ENCODE measurements around the gene FAM184A.
A peak's percentile ranks its signal among the peaks of the same experiment; 100 is the strongest.
"Not testable (repeated sequence)": the region's sequence is repeated elsewhere in the genome, so short reads cannot be mapped to it uniquely, and the experiment has no call there.

The FAM184A gene

GRCh38 chr6:119009266-119009665 is 69.2 kb downstream of the FAM184A start:
- DNase-seq, result not testable (repeated sequence)

DNA sequence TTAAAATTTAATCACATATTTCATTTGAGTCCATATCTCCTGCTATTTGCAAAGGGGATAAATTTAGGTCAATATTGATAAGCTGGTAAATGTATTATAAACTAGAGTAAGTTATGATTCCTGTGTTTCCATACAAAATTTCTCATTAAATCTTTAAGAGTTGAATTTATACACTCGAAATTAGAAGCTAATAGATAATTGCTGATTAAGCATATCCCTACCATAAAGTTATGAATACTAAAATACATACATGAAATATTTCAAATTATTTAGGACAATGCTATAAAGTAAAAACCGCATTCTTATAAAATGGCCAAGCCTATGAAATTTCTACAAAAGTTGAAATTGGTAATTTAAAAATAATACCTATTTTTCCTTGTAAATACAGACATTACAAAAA is 71.5 kb downstream of the FAM184A start:
- no peak for DNase-seq

DNA sequence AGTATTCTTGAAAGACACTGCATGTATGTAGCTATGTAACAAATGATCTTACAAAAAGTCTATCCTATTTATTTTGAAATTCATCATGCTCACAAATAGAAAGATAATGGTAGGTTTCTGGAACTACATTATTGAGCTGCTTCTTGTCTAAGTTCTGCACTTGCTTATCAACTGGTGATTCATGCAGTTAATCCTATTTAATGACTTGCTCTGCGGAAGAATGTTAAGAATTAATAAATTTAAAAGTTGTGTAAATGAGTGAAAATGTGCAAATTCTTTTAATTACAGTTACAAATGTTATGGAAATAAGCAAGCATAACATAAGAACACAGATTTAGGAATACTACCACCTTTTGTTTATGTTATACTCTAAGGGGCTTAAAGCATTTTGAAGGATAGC is 76.4 kb downstream of the FAM184A start:
- no peak for DNase-seq

DNA sequence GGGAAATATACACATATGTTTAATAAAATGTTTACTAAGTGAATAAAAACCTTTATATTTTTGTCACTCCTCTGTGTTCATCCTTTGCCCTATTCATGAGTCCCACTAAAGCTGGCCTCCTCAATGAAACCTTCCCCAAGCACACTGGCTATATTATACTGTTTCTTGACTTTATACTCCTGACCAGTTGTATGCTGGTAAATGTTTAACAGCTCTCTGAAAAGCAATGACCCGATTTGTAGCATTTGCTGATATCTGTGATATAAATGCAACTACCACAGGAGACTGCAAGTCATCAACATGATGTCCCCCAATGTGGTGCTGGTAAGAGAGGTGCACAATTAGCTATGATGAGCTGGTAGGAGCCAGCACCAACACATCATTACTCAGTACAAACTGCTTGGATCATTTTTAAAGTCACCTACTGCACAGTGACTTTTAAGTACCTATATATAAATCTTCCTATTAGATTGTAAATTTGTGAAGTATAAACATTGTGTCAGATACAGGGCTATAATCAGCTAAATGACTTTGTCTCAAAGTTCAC is 78.9 kb downstream of the FAM184A start:
- no peak for DNase-seq

DNA sequence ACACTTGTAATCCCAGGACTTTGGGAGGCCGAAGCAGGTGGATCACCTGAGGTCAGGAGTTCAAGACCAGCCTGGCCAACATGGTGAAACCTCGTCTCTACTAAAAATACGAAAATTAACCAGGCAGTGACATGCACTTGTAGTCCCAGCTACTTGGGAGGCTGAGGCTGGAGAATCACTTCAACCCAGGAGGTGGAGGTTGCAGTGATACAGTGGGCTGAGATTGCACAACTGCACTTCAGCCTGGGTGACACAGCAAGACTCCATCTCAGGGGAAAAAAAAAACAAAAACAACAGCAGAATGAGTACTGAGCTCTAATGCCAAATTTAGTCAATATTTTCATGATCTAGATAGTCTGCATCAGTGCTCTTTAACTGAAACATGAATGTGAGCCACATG is 81.0 kb downstream of the FAM184A start:
- not testable (repeated sequence) for DNase-seq

- no peak for DNase-seq
Measured at GRCh38 chr6:118996289-118996820, 82.1 kb downstream of the FAM184A start.

GRCh38 chr6:118993803-118994251 is 84.6 kb downstream of the FAM184A start:
- DNase-seq, result no peak

- no peak for DNase-seq
Measured at GRCh38 chr6:118993358-118993757, 85.1 kb downstream of the FAM184A start.

- no peak for DNase-seq
Measured at GRCh38 chr6:118992186-118992795, 86.2 kb downstream of the FAM184A start.

- DNase-seq, result no peak
Measured at GRCh38 chr6:118986312-118986711, 92.2 kb downstream of the FAM184A start.

DNA sequence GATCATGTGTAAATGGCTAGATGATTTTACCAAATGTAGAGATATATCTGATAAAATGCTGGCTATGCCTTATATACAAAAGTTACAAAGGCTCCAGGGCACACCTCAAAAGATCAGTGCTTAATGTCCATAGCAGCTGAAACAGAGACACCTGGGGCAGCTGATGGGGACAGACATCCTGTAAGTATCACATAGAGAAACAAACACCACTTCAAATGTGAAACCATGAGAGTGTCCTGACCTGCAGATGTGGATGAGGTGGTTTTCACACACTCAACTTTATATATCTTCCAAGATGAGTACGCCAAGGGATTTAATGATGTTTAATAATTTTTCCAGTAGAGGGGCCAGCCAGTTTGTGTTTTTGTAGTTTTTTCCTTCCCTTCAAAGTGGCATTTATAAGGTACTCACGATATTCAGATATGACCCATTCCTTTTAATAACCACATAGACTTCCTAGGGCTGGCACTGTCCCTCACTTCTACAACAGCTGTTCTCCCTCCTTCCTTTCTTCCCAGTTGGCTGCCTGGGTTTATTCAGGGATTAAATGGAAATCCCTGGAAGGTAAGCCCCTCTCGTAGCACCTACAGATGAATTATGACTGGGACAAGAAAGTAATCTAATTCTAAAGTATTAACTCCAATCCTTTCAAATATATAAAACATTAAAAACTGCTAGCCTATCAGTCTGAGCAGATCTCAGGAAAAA is 93.2 kb downstream of the FAM184A start:
- DNase-seq, result no peak

DNA sequence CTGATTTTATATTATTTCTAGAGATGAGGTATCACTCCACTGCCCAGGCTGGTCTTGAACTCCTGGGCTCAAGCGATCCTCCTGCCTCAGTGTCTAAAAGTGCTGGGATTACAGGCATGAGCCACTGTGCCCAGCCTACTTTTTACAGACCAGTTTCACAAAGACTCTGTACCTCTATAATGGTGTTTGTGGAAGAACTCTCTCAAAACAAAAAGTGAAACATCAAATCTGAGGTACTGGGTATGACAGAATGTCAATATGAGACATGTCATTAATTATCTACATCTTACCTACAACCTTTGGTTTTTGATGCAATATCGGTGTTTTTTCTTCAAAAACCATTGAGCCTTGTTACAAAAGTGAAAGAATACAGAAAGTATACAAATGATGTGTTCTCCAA is 94.1 kb downstream of the FAM184A start:
- DNase-seq, result no peak

- DNase-seq, result no peak
Measured at GRCh38 chr6:118982575-118982911, 95.9 kb downstream of the FAM184A start.

- DNase-seq, result no peak
Measured at GRCh38 chr6:118981884-118982574, 96.4 kb downstream of the FAM184A start.

GRCh38 chr6:118980063-118980462 is 98.4 kb downstream of the FAM184A start:
- DNase-seq, result peak; percentile 41 to 81

DNA sequence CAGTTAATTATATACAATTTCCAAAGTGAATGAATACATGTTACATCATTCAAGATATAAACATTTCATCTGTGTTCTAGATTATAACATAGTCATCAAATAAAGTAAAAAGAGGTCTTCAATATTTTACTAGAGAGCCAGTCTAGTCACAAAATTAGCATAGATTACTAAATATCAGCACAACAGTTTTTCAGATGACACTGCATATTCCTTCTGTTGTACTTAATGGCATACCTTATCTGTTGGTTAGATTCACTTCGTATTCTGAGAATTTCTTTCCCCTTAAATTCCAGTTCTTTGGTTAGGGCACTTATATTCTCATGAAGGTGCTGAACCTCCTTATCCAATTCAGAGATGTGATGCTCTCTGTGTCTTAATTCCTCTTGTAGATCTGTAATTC is 103.7 kb downstream of the FAM184A start:
- no peak for DNase-seq

GRCh38 chr6:118971682-118972081 is 106.8 kb downstream of the FAM184A start:
- no peak for DNase-seq

GRCh38 chr6:118970866-118971265 is 107.6 kb downstream of the FAM184A start:
- DNase-seq, result no peak

- peak; percentile 10 to 14 for DNase-seq
Measured at GRCh38 chr6:118968416-118968815, 110.0 kb downstream of the FAM184A start.

DNA sequence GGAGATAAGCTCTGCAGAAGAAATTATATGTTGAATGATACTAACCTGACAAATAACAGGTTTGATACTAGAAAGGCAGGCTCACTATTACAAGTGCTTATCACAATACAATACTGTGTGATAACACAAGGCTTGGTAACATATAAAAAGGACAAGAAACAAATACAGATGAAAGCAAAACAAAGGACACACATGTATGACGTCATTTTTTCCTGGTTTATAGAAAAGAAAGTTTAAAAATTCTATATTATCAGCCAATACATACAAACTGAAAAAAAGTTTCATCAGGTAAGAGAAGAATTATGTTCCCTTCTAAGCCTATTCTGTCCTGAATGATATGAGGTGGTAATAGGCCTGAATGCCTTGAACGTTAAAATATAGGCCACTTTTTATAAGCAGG is 111.2 kb downstream of the FAM184A start:
- DNase-seq, result no peak

DNA sequence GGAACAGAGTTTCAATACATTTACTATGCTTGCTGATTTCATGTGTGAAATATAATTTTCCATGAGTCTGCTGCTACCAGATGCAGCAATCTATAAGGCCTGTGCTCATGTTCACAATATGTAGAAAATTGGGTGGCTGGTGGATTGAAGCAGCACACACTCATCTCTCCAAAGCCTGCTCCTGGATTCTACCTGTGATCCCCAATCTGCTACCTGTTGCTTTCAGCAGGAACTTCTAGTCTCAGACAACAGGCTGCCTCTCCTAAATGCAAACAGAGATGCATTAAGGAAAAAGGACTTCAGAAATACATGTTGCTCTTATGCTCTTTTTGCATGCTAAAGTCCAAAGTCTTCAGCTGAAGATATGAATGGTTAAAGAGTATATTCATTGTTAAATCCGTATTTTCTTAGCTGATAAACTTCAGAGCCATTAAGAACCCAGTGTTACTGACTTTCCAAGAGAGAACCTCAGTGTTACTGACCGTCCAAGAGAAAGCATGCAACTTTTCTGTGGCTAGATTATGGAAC is 112.6 kb downstream of the FAM184A start:
- no peak for DNase-seq

- no peak for DNase-seq
Measured at GRCh38 chr6:118965371-118965770, 113.1 kb downstream of the FAM184A start.

GRCh38 chr6:118963003-118963402 is 115.5 kb downstream of the FAM184A start:
- peak in 1 of 2 donors; percentile 18 for DNase-seq

All from inflammatory macrophage treated with lipopolysaccharide for 1 hour (primary cell).